ENCODE measurements around the gene GDPD2.

- no peak for TF ChIP-seq POLR2A (IDR thresholded peaks at IDR 0.05; ENCODE audit: low read depth, low read length)
- no peak for TF ChIP-seq CTCF (IDR thresholded peaks at IDR 0.05; ENCODE audit: extremely low read depth in 1 of 2, insufficient read depth in 1 of 2, low read depth in 1 of 2, low read length in 2 of 2)
- TF ChIP-seq MYC (IDR thresholded peaks at IDR 0.05; ENCODE audit: low read depth, low read length): no peak
- TF ChIP-seq POLR2AphosphoS5 (IDR thresholded peaks at IDR 0.05; ENCODE audit: insufficient read depth, low read depth, low read length): no peak
- no peak for TF ChIP-seq FOS (IDR thresholded peaks at IDR 0.05; ENCODE audit: borderline replicate concordance, insufficient read depth, low read length)
- no peak for TF ChIP-seq EZH2 (IDR thresholded peaks at IDR 0.05; ENCODE audit: borderline replicate concordance, low read depth, low read length, severe bottlenecking)
- TF ChIP-seq MAX (IDR thresholded peaks at IDR 0.05; ENCODE audit: insufficient read depth, insufficient read length): no peak
- no peak for TF ChIP-seq GATA2 (IDR thresholded peaks at IDR 0.05; ENCODE audit: insufficient read depth, insufficient read length, low read depth, low read length)
These were observed 40.9 kb downstream of the GDPD2 start for GRCh38 chrX:70464051-70464450.
